Stimulated activated naive CD4-positive, alpha-beta T cell treated with Interleukin-2 at 50 U/mL for 16 hours (primary cell): ENCODE data around the gene BSDC1.

ENCODE experiments used
- DNase-seq: peaks from one replicate; lab custom pipeline; 2025; lab: John Stamatoyannopoulos, UW

The BSDC1 gene

GRCh38 chr1:32393832-32394140 is 455 bp downstream of the BSDC1 start:
- no peak for DNase-seq

DNA sequence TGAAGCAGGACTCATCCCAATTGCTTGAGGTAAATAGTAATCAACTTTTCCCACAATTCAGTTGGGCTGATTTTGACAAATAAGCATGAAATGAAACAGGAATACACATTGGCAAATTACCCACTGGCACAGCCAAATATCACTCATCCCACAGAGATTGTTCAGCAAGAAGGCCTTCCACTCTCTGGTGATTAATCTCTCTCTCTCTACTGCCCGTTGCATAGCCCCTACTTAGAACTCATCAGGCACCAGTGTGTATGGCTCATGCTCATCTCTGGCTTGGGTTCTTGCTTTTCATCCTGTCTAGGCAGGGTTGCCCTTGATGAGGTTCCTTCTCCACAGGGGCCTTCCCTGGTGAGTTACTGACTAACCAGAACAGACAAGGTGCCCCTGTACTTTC is 1.1 kb downstream of the BSDC1 start:
- DNase-seq, result no peak

DNA sequence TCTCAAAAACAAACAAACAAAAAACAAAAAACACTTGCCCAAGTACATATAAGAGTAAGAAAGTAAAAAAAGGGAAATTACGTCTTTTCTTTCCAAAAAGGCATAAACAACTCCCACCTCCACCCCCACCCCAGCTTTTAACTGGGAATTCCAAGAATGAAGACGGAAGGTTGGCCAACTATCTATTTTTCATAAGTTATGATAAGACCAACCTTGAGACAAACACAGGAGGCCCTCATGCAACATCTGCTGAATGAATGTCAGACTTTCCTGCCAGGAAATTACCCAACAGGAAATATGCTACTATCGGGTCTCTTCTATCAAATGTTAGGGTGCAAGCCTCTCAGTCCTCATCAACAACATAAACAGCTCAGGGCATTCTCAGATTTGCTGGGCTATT is 1.9 kb downstream of the BSDC1 start:
- DNase-seq, result no peak

DNA sequence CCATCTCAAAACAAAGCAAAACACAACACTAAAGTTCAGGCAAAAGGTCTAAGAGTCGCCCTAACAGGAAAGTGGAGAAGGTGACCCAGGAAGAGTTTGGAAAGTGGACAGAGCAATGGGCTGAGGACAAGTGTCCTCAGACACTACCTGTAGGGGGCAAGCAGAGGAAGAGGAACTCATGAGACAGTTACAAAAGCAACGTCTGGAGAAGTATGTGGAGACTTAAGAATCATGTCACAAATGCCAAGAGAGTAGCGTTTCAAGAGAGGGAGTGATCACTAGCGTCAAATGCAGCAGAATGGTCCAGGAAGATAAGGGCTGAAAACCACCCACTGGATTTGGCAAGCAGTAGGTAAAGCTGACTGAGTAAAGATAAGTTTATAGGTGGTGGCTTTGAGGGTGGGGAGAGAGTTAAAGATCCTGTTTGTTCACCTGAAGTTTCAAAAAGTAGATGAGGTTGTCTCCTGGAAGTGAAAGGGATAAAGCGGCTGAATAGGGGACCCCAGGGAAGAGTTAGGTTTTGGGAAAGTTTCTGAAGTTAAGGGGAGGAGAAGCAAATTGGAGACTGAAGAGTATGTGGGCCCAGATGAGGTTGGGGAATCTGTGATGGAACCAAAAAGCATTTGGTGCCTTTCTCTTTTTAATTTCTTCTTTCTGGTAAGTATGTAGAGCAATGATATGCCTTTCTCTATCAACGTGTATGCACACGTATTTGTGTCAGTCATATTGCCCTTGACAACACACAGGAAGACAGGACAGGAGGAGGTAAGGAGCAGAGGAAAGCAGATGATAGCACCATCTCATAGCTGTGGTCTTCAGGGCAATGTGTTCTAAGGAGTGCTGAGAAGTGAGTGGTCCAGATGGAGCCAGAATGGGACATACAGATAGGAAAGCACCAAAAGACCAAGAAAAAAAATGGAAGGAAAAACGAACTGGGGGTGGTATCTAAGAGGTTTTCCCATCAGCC is 3.1 kb downstream of the BSDC1 start:
- DNase-seq, result no peak

- no peak for DNase-seq
Observed at GRCh38 chr1:32388641-32389040, 5.6 kb downstream of the BSDC1 start.

DNA sequence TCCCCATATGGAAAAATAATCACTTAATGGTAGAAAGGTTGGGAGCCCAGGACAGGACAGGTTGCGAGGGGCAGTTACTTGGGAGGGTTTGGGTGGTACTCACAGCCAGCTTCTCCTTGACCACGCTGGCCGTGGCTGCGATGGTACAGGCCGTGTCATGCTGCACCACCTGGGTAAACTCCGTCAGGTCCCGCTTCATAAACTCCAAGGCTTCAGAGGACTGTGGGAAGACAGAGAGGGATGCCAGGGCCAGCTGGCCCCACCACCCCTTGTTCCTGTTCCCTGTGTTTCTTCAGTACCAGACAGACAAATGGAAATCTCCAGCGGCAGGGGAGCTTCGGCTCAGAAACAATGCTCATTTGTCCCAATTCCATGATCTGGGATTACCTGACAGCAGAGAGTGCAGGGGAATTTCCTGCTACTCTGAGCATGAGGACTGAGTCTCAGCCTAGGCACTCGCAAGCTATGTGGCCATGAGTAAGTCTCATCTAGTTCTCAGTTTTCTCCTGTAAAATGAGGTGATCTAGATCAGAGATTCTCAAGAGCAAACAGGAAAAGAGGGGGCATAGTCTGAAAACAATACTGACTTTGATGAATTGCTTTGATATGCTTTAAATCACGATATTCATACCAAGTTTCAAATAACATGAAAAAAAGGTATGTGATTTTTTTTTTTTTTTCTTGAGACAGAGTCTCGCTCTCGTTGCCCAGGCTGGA is 7.4 kb downstream of the BSDC1 start:
- no peak for DNase-seq

- no peak for DNase-seq
Observed at GRCh38 chr1:32380057-32380456, 14.2 kb downstream of the BSDC1 start.

GRCh38 chr1:32377541-32378220 is 16.6 kb downstream of the BSDC1 start:
- DNase-seq, result no peak

- DNase-seq, result no peak
Observed at GRCh38 chr1:32376199-32376598, 18.0 kb downstream of the BSDC1 start.

GRCh38 chr1:32373996-32374592 is 20.1 kb downstream of the BSDC1 start:
- DNase-seq, result no peak

DNA sequence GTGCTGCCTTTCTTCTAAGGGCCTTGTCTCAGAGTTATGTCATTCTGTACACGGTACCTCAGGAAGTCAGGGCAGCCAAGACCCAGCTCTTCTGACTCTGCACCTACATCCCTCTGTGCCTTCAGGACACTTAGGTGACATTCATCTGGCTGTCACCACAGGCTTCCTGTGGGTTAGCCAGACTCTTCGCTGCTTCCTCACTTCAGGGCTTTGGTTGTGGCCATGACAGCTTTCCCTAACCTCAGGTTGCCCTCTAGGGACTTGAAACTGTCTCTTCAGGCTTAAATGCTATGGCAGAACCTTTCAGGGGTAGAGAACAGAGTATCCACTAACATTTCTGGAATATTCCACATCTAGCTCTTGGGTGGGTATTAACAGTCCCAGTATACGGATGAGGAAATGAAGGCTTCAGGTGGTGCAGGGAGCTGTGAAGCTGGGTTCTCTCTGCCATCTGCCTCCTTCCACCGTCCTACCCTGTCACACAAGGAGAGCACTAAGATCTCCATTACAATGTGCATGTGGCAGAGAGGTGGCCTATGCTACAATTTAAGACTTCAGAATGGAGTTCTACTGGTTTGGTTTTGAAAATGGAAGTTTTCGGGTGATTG is 22.0 kb downstream of the BSDC1 start:
- peak; percentile 24 for DNase-seq

- no peak for DNase-seq
Observed at GRCh38 chr1:32367912-32368635, 26.2 kb downstream of the BSDC1 start.

DNA sequence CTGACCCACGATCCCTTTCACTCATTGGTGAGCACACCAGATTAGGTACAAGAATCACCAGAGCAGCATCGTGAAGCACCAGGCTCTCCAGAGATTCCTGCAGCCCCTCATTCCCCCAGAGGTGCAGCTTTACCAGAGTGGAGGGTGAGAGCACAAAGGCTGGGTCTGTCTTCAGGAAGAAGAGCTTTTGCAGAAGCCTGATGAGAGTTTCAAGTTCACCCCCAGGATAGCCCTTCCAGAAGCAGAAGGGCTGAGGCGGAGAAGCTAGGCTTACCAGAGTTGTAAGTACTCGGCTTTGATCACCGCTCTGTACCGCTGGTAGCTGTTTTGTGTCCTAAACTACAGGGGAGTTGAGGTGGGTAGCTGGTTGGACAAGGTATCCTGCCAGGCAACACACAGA is 28.8 kb downstream of the BSDC1 start:
- no peak for DNase-seq

DNA sequence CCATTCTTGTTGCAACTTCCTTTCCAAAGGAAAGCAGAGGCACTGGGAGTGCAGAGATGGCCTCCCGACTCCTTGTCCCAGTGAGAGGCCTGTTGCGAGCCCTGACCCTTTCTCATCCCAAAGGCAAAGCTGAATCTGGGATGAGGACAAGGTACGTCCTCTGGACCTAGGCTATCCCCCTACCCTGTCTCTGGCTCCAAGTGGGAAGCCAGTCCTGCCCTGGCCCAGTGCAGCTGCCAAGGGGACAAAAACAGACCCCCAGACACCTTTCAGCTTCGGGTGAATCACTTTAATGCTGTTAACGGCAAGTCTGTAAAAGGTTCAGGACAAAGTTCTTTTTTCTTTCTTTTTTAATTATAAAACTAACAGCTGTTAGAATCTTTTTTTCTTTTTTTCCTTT is 29.4 kb downstream of the BSDC1 start:
- DNase-seq, result no peak

DNA sequence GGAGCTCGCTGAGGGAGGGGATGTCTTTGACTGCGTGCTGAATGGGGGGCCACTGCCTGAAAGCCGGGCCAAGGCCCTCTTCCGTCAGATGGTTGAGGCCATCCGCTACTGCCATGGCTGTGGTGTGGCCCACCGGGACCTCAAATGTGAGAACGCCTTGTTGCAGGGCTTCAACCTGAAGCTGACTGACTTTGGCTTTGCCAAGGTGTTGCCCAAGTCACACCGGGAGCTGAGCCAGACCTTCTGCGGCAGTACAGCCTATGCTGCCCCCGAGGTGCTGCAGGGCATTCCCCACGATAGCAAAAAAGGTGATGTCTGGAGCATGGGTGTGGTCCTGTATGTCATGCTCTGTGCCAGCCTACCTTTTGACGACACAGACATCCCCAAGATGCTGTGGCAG is 30.5 kb downstream of the BSDC1 start:
- DNase-seq, result no peak

- DNase-seq, result no peak
Observed at GRCh38 chr1:32362474-32363313, 31.5 kb downstream of the BSDC1 start, which contains the start of the genes FAM229A and TSSK3. TSS of gene FAM229A (minus strand) at chr1:32362485. CDS start at chr1:32362091, 394 bp downstream. TSS of gene TSSK3 (plus strand) at chr1:32362539. CDS start at chr1:32362702, 163 bp downstream.

GRCh38 chr1:32361674-32362473 is 32.4 kb downstream of the BSDC1 start:
- DNase-seq, result no peak

DNA sequence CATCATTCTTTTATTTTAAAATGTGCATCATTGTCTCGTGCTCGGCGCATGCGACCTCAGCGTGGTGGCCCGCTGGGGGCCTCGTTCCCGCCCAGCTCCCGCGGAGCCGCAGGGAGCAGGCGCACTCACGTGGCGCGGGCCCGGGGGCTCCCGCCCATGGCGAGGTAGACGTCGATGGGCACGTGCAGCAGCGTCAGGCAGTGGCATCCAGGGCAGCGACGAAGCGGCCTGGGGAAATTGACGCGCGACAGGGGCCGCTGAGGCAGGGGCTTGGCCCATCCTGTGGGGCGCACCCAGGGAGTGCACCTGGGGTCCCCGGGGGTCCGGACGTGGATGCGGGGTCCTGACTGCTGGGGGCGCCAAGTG is 33.0 kb downstream of the BSDC1 start:
- no peak for DNase-seq

- no peak for DNase-seq
Observed at GRCh38 chr1:32358435-32358834, 35.8 kb downstream of the BSDC1 start.
